Hepatocyte (in vitro differentiated cells): ENCODE data around the gene NRG2.

ENCODE experiments used
- CTCF ChIP-seq: fragments of 200-600 bp; sonication (generic); IDR thresholded peaks from 2 replicates; pipeline ENCODE4 v1.5.1; 2016; ENCODE audit warnings: antibody characterized with exemption, mild to moderate bottlenecking; ENCODE audit not compliant: poor library complexity
- EZH2 ChIP-seq: fragments of 200-600 bp; sonication (generic); IDR thresholded peaks from 2 replicates; pipeline ENCODE4 v1.6.1; 2016; ENCODE audit warnings: antibody characterized with exemption, mild to moderate bottlenecking, borderline replicate concordance

- TF ChIP-seq CTCF (no peak), EZH2 (no peak)
Observed at GRCh38 chr5:139961435-139962157, 81.5 kb downstream of the NRG2 start.
